IMR-90 (cell line): Measurements from ENCODE around the gene AQP5.

Source experiments
- BHLHE40 ChIP-seq: fragments of 150-350 bp; IDR thresholded peaks from 2 replicates; pipeline ENCODE4 v1.6.1; 2016; ENCODE audit warnings: mild to moderate bottlenecking, low read depth, low read length
- CTCF ChIP-seq: conservative IDR thresholded peaks from 2 replicates; pipeline ENCODE4 v1.5.1; 2012; ENCODE audit warnings: mild to moderate bottlenecking, low read depth, low read length, improper control_type of control experiment
- NFE2L2 ChIP-seq: fragments of 150-350 bp; IDR thresholded peaks from 2 replicates; pipeline ENCODE4 v1.6.1; 2016; ENCODE audit warnings: low read depth, mild to moderate bottlenecking, low read length
- POLR2A ChIP-seq: IDR thresholded peaks from 2 replicates; pipeline ENCODE4 v1.6.1; 2012; ENCODE audit warnings: mild to moderate bottlenecking, low read depth, low read length
- USF2 ChIP-seq: fragments of 150-350 bp; IDR thresholded peaks from 2 replicates; pipeline ENCODE4 v1.6.1; 2017; ENCODE audit warnings: mild to moderate bottlenecking, antibody characterized with exemption, low read length, low read depth

- TF ChIP-seq CTCF (no peak), BHLHE40 (no peak), NFE2L2 (no peak), POLR2A (no peak), USF2 (no peak)
Measured at GRCh38 chr12:49972129-49972528, 10.5 kb downstream of the AQP5 start.
